DMS153 (cell line): ENCODE data around the gene RIMS3.
"Not testable (repeated sequence)": the region's sequence is repeated elsewhere in the genome, so short reads cannot be mapped to it uniquely, and the experiment has no call there.

Experiments used
- DNase-seq: peaks from one replicate; lab custom pipeline; 2025; lab: John Stamatoyannopoulos, UW

Gene RIMS3

GRCh38 chr1:40593449-40594186 is 71.9 kb downstream of the RIMS3 start:
- no peak for DNase-seq

GRCh38 chr1:40592107-40592803 is 73.2 kb downstream of the RIMS3 start:
- DNase-seq, result peak; percentile 38

GRCh38 chr1:40588586-40588985 is 76.9 kb downstream of the RIMS3 start:
- no peak for DNase-seq

GRCh38 chr1:40583980-40584379 is 81.5 kb downstream of the RIMS3 start:
- no peak for DNase-seq

- no peak for DNase-seq
Measured at GRCh38 chr1:40582116-40582515, 83.4 kb downstream of the RIMS3 start.

GRCh38 chr1:40575336-40575735 is 90.1 kb downstream of the RIMS3 start:
- no peak for DNase-seq

GRCh38 chr1:40574805-40575204 is 90.7 kb downstream of the RIMS3 start:
- not testable (repeated sequence) for DNase-seq
